HepG2 (cell line): ENCODE measurements around the gene ENO1. TPM values are rescaled to one million over a fixed set of nuclear protein-coding genes. Genes with fewer than 3 reads are reported as not detected.
A peak's percentile ranks its signal among the peaks of the same experiment; 100 is the strongest.

Experiments used
- CSRNP2 ChIP-seq: sonication (generic); formaldehyde crosslinking; conservative IDR thresholded peaks from 2 replicates; pipeline ENCODE4 v1.8.0; 2022; ENCODE audit warnings: low read depth, missing genetic modification reagents
- GMEB1 ChIP-seq: sonication (generic); formaldehyde crosslinking; IDR thresholded peaks from 2 replicates; pipeline ENCODE4 v1.5.1; 2020; ENCODE audit warnings: missing genetic modification reagents, mild to moderate bottlenecking, borderline replicate concordance
- IRF2 ChIP-seq: IDR thresholded peaks from 2 replicates; pipeline ENCODE4 v1.6.1; 2018; ENCODE audit warnings: missing genetic modification reagents, missing compliant biosample characterization
- ISX ChIP-seq: sonication (generic); formaldehyde crosslinking; conservative IDR thresholded peaks from 2 replicates; pipeline ENCODE4 v1.5.0; 2020; ENCODE audit warnings: missing genetic modification reagents
- KLF15 ChIP-seq: sonication (generic); formaldehyde crosslinking; IDR thresholded peaks from 2 replicates; pipeline ENCODE4 v1.8.1; 2023; ENCODE audit warnings: borderline replicate concordance, mild to moderate bottlenecking, inconsistent platforms, missing genetic modification reagents, mixed read lengths
- MBD4 ChIP-seq: IDR thresholded peaks from 2 replicates; pipeline ENCODE4 v1.6.1; 2012; ENCODE audit warnings: low read length, inconsistent platforms, borderline replicate concordance
- NFYC ChIP-seq: IDR thresholded peaks from 2 replicates; pipeline ENCODE4 v1.6.1; 2016; ENCODE audit warnings: missing genetic modification reagents, missing compliant biosample characterization
- PAF1 ChIP-seq: IDR thresholded peaks from 2 replicates; pipeline ENCODE4 v1.6.1; 2016; ENCODE audit warnings: missing genetic modification reagents, missing compliant biosample characterization
- SAFB2 ChIP-seq: sonication (generic); formaldehyde crosslinking; IDR thresholded peaks from 2 replicates; pipeline ENCODE4 v1.5.1; 2020; ENCODE audit warnings: missing genetic modification reagents, low read depth, mild to moderate bottlenecking, borderline replicate concordance
- ZBTB40 ChIP-seq, 2 experiments: fragments of 450-650 bp in 1 of 2; sonication (generic) in 1 of 2; formaldehyde crosslinking in 1 of 2; IDR thresholded peaks; 2 replicates each; pipeline versions ENCODE4 v1.6.1 to v1.8.0; 2016 to 2022; ENCODE audit warnings: antibody characterized with exemption in 1 of 2, mild to moderate bottlenecking in 1 of 2, missing genetic modification reagents in 1 of 2
- ZMAT5 ChIP-seq: sonication (generic); formaldehyde crosslinking; IDR thresholded peaks from 2 replicates; pipeline ENCODE4 v1.5.0; 2020; ENCODE audit warnings: mild to moderate bottlenecking, low read depth, missing genetic modification reagents, borderline replicate concordance
- ZNF484 ChIP-seq: sonication (generic); formaldehyde crosslinking; IDR thresholded peaks from 2 replicates; pipeline ENCODE4 v1.5.1; 2020; ENCODE audit warnings: mild to moderate bottlenecking, low read depth, missing genetic modification reagents, borderline replicate concordance
- ZNF772 ChIP-seq: sonication (generic); formaldehyde crosslinking; IDR thresholded peaks from 2 replicates; pipeline ENCODE4 v1.5.0; 2020; ENCODE audit warnings: mild to moderate bottlenecking, missing genetic modification reagents
- ZSCAN29 ChIP-seq: sonication (generic); formaldehyde crosslinking; conservative IDR thresholded peaks from 2 replicates; pipeline ENCODE4 v1.4.0; 2020; ENCODE audit warnings: mild to moderate bottlenecking, missing genetic modification reagents
- polyA plus RNA-seq, 8 experiments: library from polyadenylated mRNA; depleted of rRNA in 3 of 8; stranded (reverse) in 7 of 8; unstranded in 1 of 8; fragments of >200 nt; fragmentation: Illumina TruSeq in 4 of 8; extraction: Trizol in 4 of 8; gene quantifications; 2 replicates each; pipeline versions ENCODE4 v1.2.1 to v1.2.3, GENCODE V29; 2011 to 2016; ENCODE audit warnings: low read depth in 4 of 8, missing spikeins in 1 of 8, mixed read lengths in 1 of 8; ENCODE audit not compliant: insufficient read depth in 1 of 8
- total RNA-seq, 5 experiments: library from RNA; depleted of rRNA; stranded (reverse); fragments of >200 nt; fragmentation: Illumina TruSeq; extraction: Trizol; gene quantifications; 2 replicates each; pipeline ENCODE4 v1.2.3, GENCODE V29; 2016; ENCODE audit warnings: low read depth in 1 of 5

ENO1 gene
- total and polyA plus RNA-seq, 2 of the 13 experiments (the other 11 are each of a cell fraction or from before 2014, with no cell fraction given): 1,559 to 3,103 TPM

- TF ChIP-seq GMEB1 (CRISPR knock-in tag): peak; percentile 94
- TF ChIP-seq MBD4: no peak
- no peak for TF ChIP-seq ZMAT5 (CRISPR knock-in tag)
- peak; percentile 18; the same call in 1 of the 2 replicates for TF ChIP-seq ZSCAN29 (CRISPR knock-in tag)
- peak; percentile 78; the same call in 1 of the 2 replicates for TF ChIP-seq KLF15
- TF ChIP-seq ZBTB40 (IDR thresholded peaks at IDR 0.05): no peak
- TF ChIP-seq ZBTB40 (CRISPR knock-in tag; IDR thresholded peaks at IDR 0.05): peak; percentile 94
- TF ChIP-seq ZNF772: peak; percentile 85
- TF ChIP-seq CSRNP2 (CRISPR knock-in tag): peak; percentile 89; the same call in 1 of the 2 replicates
- peak; percentile 6; the same call in 1 of the 2 replicates for TF ChIP-seq ZNF484
- peak; percentile 97 for TF ChIP-seq NFYC (CRISPR knock-in tag)
- TF ChIP-seq PAF1 (CRISPR knock-in tag): no peak
- TF ChIP-seq ISX (CRISPR knock-in tag): peak; percentile 80
- TF ChIP-seq SAFB2 (CRISPR knock-in tag): peak; percentile 96
- TF ChIP-seq IRF2: peak; percentile 80; the same call in 1 of the 2 replicates
These were observed 395 bp upstream of the ENO1 start (continued) for GRCh38 chr1:8878698-8879463.
